CD4-positive, alpha-beta T cell treated with Interleukin-12 subunit alpha and Interleukin-12 subunit beta, for 1 hour (primary cell): ENCODE data around the gene PLEKHH1.
A peak's percentile ranks its signal among the peaks of the same experiment; 100 is the strongest.
"Not testable (repeated sequence)": the region's sequence is repeated elsewhere in the genome, so short reads cannot be mapped to it uniquely, and the experiment has no call there.

Experiments
- DNase-seq: peaks from one replicate; pipeline ENCODE4 v3.0.0-alpha.2; 2020

The PLEKHH1 gene

DNA sequence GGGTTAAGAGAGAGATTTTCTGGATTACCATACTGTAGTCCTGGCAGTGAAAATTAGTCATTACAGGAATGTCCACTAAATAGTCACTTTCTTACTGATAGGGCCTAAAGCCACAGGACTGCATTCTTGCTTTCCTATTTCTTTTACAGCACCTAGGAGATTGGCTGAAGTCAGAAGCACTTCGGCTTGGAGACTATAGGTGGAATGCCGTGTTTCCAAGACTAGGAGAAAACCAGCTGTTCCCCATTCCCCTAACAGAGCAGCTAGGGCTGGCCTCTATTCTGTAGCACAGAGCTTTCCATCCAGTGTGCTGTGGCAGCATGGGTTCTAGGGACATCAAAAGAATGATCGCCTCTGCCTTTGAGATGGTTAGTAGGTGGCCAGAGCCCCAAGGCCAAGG is 51.9 kb downstream of the PLEKHH1 start:
- DNase-seq = no peak

DNA sequence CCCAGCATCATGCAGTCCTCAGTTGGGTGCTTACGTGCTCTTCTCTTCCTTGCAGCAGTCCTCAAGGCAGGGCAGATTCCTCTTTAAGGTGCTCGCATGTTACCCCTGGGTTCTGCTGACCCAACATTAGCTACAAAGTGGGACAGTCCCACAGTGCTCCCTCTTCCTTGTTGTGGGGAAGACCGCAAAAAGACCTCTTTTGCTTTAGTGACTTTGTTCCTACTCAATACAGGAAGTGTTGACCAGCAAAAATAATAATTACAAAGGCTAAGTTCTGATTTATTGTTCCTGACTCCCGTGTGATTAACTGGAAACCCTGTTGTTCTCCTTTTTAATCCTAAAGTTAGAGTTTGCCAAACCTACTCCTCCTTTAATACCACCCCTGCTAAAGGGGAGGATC is 53.3 kb downstream of the PLEKHH1 start:
- DNase-seq = no peak

DNA sequence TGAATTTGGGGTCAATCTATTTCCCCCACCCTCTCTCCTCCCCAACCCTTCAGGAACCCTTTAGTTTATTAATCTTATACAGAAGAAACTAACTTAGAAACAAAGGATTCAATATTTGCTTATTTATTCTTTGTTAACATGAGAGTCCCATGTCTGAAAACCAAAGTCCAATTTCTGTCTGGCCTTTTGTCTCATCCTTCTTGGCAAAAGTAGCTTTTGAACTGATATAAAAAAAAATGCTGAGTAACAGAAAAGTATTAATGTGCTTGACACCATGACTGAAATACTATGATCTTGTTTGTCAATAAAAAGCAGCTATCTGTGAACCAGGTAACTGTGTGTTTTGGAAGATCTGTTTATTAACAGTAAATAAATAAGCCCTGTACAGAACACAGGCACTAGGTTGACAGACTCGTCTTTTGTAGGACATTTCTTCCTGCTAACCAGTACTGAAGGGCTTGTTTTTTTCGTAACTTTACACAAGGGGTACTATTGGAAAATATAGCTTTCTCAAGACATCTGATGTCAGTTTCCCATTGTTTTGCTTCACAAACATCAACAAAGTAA is 56.2 kb downstream of the PLEKHH1 start:
- no peak for DNase-seq

DNA sequence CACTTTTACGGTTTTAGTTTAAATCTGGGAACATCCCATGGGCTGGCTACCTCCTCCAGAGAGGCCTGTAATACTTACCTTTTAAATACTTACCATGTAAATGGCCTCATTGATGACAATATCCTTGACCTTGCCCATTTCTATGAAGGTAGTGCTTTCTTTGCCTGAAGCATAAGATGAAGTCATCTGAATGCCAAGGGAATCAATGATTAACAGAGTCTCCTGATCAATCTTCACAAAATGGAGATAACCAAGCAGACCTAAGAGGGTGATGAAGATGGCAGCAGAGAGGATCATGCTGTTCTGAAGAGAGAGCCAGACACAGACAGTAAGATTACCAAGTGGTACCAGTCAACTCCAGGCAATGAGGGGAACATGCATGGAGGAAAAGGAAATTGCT is 60.6 kb downstream of the PLEKHH1 start:
- DNase-seq = not testable (repeated sequence)

DNA sequence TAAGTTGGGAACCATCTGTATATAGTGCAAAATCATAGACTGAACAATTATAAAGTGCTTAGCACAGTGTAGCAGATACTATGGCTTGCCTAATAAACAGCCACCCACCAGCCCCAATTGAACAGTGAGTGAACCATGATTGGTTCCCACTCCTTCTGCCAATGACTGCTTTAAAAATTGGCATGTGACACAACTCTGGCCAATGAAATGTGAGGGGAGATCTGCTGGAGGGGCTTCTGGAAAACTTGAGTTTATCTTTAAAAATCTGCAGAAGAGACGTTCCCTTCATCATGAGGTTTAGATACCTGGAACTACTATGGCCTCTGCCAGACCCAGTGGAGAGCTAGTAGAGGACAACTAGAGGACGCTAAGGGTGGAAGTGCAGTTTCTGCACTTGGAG is 62.3 kb downstream of the PLEKHH1 start:
- DNase-seq = no peak

DNA sequence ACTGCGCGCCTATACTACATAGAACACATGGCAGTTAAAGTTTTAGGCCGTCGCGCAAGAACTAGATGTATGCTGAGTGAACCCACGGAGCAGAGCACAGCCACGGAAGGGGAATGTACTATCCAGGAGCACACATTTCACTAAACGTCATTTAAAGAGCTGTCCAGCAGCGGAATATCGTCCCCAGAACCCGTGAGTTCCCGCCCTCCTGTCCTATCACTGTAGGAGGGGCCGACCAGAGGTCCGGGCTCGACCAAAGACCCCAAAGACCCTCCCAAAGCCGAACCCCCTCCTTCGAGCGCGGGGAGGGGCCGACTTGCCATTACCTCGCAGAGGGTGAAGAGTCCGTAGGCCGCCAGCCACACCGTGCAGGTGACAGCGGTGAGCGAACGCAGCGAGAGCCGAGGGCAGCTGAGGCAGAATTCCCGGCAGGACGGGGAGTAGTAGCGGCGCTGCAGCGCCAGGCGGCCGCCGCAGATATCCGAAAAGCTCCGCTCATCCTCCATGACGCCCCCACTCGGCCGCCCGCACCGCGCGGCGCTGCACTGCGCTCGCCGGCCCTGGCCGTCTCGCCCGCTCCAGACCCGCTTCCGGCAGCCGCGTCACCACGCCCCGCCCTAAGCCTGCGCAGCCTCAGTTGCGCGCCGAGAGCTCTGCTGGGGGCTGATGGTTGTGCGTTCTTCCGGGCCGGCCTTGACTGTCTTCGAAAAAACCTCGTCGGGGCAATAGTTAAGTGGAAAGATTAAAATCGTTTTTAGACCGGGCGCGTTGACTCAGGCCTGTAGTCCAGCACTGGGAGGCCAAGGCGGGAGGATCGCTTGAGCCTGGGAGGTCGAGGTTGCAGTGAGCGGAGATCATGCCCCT is 66.8 kb downstream of the PLEKHH1 start, which contains the start of gene PIGH:
PIGH (minus strand) TSS at position 571 of the 864 bp plus-strand sequence; CDS start at position 506, 65 bp downstream.
- peak; percentile 95 for DNase-seq

DNA sequence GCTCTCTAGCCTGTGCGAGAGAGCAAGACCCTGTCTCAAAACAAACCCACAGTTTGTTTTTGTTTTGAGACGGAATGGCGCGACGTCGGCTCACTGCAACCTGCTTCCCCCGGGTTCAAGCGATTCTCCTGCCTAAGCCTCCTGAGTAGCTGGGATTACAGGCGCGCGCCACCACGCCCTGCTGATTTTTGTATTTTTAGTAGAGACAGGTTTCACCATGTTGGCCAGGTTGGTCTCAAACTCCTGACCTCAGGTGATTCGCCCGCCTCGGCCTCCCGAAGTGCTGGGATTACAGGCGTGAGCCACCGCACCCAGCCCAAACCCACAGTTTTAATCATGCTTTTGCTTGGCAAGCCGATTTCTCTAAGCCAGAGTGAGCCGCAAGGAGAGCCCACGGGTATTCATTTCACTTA is 67.5 kb downstream of the PLEKHH1 start:
- DNase-seq = not testable (repeated sequence)

DNA sequence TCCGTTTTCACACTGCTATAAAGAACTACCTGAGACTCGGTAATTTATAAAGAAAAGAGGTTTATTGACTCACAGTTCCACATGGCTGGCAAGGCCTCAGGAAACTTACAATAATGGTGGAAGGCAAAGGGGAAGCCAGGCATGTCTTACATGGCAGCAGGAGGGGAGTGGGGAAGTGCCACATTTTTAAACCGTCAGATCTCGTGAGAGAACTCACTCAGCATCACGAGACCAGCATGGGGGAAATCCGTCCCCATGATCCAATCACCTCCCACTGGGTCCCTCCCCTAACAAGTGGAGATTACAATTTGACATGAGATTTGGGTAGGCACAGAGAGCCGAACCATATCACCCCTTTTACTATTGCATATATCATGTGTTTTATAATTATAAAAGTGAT is 69.0 kb downstream of the PLEKHH1 start:
- DNase-seq = no peak

DNA sequence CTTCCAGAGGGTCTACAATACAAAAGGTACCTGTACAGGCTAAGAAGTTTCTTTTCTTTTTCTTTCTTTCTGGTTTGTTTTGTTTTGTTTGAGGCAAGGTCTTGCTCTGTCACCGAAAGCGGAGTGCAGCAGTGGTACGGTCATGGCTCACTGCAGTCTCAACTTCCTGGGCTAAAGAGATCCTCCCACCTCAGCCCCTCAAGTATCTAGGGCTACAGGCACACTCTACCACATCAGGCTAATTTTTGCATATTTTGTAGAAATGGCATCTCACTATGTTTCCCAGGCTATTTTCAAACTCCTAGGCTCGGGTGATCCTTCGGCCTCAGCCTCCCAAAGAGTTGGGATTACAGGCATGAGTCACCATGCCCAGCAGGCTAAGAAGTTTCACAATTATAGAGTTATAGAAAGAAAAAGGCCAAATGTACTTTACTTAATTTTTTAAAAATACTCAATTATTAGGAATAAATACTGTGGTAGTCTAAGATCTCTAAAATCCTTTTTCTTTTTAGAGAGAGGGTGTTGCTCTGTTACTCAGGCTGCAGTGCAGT is 70.0 kb downstream of the PLEKHH1 start:
- DNase-seq = no peak

DNA sequence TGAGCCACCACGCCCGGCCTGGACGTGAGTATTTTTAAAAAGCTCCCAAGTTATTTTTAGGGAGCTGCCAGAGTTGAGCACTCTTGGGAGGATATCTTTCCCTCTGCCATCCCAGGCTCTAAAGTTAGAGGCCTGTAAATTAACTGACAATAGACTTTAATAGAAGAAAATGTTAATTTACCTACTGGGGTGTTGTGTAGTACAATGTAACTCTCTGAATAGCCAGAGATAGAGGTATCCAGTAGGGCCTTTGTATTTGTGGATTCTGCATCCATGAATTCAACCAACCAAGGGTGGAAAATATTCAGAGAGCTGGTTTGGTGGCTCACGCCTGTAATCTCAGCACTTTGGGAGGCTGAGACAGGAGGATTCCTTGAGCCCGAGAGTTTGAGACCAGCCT is 74.6 kb downstream of the PLEKHH1 start:
- no peak for DNase-seq

DNA sequence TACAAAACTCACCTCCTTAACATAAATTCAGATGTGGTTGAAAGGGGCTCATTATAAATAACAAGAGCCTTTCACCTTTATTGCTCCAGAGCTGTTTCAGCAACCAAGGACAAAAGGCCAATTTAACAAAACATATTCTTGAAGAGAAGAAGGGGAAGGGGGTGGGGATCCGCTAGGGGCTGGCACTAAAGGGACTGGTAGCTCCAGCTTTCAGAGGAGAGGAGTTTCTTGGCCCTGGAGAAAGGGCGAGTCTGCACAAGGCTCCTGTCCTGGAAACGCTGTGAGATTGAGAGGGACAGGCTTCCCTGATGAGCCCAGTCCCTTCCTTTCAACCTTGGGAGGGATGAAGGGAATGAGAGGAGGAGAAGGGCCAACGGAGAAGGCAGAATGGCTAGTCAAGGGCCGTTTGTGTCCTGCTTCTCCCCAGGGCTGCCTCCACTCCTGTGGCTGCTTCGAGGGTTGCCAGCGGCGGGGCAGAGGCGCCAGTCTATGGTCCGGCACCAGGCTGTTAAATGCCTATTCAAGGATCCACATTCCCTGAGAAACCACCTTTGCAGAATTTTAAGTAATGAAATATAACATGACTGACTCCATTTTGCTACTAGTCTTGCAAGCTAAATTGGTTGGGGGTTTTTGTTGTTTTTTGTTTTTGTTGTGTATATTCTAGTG is 76.7 kb downstream of the PLEKHH1 start:
- DNase-seq = no peak

DNA sequence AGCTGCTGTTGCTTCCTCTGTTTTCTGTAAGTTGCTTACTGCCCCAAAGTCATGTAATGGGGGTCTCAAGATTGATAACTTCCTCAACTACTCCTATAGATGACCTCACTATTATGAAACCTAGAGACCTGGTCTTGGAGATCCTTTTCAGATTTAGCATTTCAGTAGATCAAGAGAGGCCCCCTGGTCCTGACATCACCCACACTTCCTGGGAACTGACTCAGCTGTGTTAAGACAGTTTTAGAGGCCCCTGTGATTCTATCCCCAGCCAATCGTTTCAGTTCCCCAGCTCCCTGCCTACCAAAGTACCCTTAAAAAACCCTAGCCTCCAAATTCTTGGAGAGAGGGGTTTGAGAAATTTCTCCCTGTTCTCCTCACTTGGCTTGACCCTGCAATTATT is 77.4 kb downstream of the PLEKHH1 start:
- no peak for DNase-seq

DNA sequence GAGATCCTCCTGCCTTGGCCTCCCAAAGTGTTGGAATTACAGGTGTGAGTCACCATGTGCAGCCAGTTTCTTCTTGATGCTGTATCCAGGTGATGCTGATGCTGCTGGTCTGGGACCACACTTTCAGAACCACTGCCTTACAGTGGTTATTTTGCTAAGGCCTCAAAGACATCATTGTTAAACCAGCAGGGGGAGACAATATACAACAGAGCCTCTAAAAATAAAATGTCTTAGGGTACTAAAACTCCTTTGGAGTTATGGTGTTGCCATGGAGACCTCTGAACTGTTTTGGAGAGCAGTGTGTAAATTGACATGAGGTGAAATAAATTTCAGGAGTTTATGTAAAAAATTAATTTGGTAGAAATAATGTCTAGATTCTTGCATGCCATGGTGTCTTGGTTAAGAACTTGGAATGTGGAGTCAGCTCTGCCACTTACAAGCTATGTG is 85.5 kb downstream of the PLEKHH1 start:
- peak; percentile 85 for DNase-seq

DNA sequence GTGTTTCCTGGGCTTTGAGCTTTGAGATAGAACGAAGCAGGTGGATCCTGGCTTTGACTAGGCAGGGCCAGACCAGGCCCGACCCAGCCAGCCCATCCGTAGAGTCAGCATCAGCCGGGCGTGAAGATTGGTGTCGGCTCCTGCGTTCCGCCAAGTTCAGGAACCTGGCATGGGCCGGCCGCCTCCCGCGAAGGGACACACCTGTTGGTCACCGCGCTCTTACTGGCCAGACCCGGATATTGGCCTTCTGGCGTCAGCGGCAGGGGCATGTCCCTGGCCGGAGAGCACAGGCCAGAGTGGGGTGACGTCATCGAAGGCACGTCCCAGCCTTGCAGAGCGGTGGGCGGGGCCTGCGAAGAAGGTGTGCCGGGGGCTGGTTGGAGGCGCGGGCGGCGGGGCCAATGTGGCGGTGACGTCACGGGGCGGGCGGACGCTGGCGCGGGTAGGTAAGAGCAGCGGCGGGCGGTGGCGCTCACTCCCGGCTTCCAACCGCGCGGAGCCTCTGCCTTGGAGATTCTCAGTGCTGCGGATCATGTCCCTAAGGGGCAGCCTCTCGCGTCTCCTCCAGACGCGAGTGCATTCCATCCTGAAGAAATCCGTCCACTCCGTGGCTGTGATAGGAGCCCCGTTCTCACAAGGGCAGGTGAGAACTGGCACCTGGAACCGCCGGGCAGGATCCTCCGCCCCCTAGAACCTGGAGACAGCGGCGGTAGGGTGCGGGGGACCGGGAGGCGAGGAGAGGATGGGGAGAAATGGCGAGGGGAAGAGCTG is 86.5 kb downstream of the PLEKHH1 start, which contains the start of gene ARG2:
ARG2 (plus strand) TSS at position 475 of the 771 bp plus-strand sequence; CDS start at position 533, 58 bp downstream.
- peak; percentile 98 for DNase-seq

DNA sequence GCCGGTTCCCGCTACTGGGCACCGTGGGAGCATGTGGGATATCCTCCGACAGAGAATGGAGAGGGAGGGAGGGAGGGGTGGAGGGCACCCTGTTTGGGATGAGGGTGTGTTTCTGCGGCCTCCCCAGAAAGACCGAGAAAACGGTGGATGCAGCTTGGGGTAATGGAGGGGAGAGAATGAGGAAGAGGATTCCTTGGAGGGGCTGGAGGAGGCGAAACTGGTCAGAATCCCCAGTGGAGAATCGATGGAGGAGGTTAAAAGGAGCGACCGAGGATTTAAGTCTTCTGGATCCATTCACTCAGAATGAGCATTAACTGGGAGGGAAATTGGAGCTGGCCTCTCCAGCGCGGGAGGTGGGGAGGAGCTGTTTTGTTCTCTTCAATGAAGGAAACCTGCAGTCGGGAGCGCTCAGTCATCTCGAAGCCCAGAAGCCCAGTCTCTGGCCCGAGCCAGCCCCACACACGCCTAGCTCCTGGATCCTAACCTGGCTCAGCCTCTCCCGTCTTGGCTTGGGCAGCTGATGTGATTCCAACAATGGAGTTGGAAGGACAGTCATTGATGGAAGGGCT is 87.2 kb downstream of the PLEKHH1 start:
- no peak for DNase-seq

DNA sequence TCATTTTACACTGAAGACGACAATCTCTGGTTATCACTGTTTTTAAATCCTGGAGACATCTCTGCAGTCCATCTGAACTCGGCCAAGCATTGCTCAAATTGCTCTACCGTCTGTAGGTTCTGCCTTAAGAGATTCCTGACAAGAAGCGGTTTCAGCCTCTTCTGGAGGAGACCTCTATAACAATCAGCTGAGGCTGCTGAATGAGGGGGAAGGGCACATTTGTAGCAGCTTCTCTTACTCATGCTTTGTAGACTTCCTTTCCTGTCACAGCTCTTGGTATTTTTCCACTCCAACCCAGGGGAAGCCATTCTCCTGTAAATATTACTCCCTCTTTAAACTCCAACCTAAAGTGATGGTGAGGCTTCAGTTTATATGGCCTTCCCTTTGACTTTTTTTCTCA is 89.6 kb downstream of the PLEKHH1 start:
- no peak for DNase-seq

DNA sequence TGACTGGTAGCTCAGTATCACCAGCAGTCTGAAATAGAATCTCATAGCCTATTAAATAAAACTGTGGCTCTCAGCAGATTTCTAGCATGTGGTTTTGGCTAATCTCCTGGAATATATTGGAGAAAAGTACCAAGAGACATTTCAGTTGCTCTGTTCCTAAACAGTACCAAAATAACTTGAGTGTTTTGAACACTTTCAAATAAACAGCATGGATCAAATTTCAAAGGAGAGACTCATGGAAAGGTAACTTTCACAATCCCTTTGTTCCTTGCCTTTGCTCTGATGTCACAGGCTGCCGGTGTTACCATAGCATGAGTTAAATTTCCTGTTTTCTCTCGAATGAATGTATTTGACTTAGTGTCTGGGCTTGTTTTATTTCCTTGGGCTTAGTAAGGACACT is 90.0 kb downstream of the PLEKHH1 start:
- DNase-seq = no peak

DNA sequence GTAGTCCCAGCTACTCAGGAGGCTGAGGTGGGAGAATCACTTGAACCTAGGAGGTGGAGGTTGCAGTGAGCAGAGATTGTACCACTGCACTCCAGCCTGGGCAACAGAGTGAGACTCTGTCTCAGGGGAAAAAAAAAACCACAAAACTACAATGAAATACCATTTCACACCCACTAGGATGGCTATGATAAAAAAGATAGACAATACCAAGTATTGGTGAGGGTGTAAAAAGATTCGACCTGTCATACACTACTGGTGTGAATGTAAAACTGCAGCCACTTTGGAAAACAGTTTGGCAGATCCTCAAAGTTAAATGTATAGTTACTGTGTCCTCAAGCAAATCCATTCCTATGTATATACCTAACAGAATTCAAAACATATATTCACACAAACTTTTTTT is 93.0 kb downstream of the PLEKHH1 start:
- DNase-seq = not testable (repeated sequence)

DNA sequence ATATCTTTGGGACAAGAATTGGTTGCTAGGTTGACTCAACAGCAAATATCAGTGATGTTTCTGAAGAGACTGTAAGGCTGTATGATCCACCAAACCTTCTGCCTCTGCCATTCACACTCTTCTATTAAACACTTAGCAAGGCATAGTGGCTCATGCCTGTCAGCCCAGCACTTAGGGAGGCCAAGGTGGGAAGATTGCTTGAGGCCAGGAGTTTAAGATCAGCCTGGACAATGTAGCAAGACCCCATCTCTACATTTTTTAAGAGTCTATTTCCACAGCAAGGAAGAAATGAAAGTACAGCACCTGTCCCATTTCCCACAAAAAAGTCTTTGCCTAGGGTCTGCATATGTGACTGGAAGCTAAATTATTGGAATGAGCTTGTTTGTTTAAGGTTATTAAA is 94.4 kb downstream of the PLEKHH1 start:
- no peak for DNase-seq

DNA sequence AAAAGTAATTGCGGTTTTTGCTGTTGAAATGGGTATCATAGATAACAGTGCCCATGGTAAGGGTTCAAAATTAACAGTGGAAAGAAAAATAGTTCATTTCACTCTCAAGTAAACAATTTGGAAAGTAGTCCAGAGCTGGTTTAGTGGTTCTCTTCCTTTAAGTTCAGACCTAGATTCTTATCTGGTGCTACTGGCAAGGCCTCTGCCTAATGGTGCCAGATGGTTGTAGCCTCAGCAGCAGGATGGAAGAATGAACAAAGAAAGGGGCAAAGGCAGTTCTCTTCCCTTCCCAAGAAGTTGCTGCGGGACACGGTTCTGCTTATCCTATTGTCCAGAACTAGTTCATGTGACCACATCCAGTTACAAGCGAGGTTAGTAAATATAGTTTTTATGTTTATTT is 97.1 kb downstream of the PLEKHH1 start:
- DNase-seq = no peak

DNA sequence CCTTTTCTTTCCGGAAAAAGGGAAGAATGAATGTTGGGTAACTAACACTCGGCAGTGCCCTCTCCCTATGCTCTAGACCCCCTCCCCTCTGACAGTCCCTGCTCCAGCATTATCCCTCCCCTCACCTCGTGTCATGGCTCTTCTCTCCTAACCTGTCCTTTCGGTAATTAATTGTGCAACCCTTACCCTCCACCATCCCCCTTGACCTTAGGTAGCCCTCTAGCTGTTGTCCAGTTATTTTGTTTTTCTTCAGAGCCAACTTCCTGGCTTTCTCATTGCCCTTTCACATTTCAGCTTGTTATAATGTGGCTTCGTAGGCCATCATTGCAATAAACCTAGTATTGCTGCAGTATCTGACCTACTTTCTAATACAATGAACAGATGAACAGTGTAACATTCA is 97.8 kb downstream of the PLEKHH1 start:
- no peak for DNase-seq

DNA sequence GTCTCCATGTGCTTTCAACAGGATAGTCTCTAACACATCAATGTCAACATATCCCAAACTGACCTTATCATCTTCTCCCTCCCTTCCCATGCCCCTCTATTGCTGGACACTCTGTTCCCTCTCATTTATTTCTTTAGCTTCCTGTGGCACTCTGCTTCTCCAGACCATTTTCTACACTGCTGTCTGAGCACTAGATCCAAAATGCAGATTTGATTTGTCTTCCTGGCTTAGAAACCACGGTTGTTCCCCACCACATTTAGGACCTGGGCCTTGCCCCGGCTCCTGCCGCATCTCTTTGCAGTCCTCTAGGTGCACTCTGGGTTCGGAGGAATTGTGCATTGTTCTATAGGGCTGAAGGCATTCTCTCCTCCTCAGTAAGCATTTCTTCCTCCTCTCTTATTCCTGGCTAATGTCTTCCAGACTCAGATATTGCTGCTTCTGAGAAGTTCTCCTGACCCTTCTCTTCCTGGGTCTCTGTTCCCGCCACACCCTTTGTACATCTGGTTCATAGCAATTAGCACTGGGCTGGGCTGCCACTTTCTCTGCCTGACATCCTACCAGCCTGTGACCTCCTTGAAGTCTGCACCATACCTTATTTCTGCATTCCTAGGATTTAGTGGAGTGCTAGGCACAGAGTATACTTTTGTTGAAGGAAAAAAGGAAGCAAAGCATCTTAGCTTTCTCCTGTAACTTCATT is 100.5 kb downstream of the PLEKHH1 start:
- no peak for DNase-seq
